Ascending aorta (tissue), 2 donors: Measurements from ENCODE around the gene EVC2. TPM values are rescaled to one million over a fixed set of nuclear protein-coding genes. Genes with fewer than 3 reads are reported as not detected.

ENCODE experiments used
- DNase-seq, 2 donors: peaks; one replicate each; pipeline ENCODE4 v3.0.0-alpha.2; 2019; ENCODE audit warnings: low spot score in 2 of 2
- H3K27ac ChIP-seq, 2 donors: fragments of 200-600 bp; sonication (generic); one replicate each; pipeline ENCODE4 v1.5.1; 2016 to 2017; ENCODE audit warnings: mild to moderate bottlenecking in 1 of 2
- H3K27me3 ChIP-seq: fragments of 200-600 bp; sonication (generic); one replicate; pipeline ENCODE4 v1.5.1; 2017
- H3K36me3 ChIP-seq, 2 donors: fragments of 200-600 bp; sonication (generic); one replicate each; pipeline ENCODE4 v1.5.1; 2016
- H3K4me1 ChIP-seq, 2 donors: fragments of 200-600 bp; sonication (generic); one replicate each; pipeline ENCODE4 v1.5.1; 2016 to 2017; ENCODE audit warnings: mild to moderate bottlenecking in 1 of 2
- H3K4me3 ChIP-seq, 2 donors: fragments of 200-600 bp; sonication (generic); one replicate each; pipeline ENCODE4 v1.5.1; 2016 to 2017; ENCODE audit warnings: mild to moderate bottlenecking in 1 of 2
- H3K9me3 ChIP-seq, 2 donors: fragments of 200-600 bp; sonication (generic); one replicate each; pipeline ENCODE4 v1.5.1; 2016
- CTCF ChIP-seq, 3 experiments: fragments of 200-600 bp in 2 of 3; fragments of 450-650 bp in 1 of 3; sonication (generic) in 2 of 3; IDR thresholded peaks; one replicate each; pipeline ENCODE4 v1.5.1; 2016 to 2019; ENCODE audit warnings: antibody characterized with exemption in 3 of 3, mild to moderate bottlenecking in 1 of 3, moderate library complexity in 1 of 3
- intact Hi-C: fragments of 100-400 bp; cut with DNase I; formaldehyde crosslinking; loops from one replicate; pipeline ENCODE4 v1.15.1; 2023
- total RNA-seq: library from RNA; depleted of rRNA; stranded (reverse); fragments of >200 nt; gene quantifications from one replicate; pipeline ENCODE4 v1.1.0, GENCODE V29; 2016

EVC2 gene
- total RNA-seq, 1 donor from 2014 or later: 5.7 TPM

- intact Hi-C loops: no loop called here
- no peak for TF ChIP-seq CTCF (IDR thresholded peaks at IDR 0.05)
- H3K4me1 ChIP-seq: no peaks in the 10 kb centered on the region
- H3K9me3 ChIP-seq: no peaks in the 10 kb centered on the region
- H3K27ac ChIP-seq: no peak overlapping the region
- H3K27me3 ChIP-seq: no peaks in the 10 kb centered on the region
- H3K36me3 ChIP-seq: no peaks in the 10 kb centered on the region
- no peak for DNase-seq
- no peak overlapping the region for H3K4me3 ChIP-seq
Measured at GRCh38 chr4:5517372-5517771, 191.0 kb downstream of the EVC2 start.

GRCh38 chr4:5515646-5516045 is 192.7 kb downstream of the EVC2 start:
- H3K36me3 ChIP-seq: no peaks in the 10 kb centered on the region
- intact Hi-C loops: no loop called here
- TF ChIP-seq CTCF (IDR thresholded peaks at IDR 0.05): no peak

More at GRCh38 chr4:5515646-5516045, 192.7 kb downstream of the EVC2 start:
- Histone ChIP-seq H3K4me3 (no peak overlapping the region), H3K4me1 (no peaks in the 10 kb centered on the region), H3K27ac (no peak overlapping the region), H3K27me3 (no peaks in the 10 kb centered on the region), H3K9me3 (no peaks in the 10 kb centered on the region)
- no peak for DNase-seq

Other genes with a start within 250 kb of the EVC2 start
- gene EVC, start 2.6 kb upstream of the EVC2 start, total RNA-seq: 39.3 TPM
- gene CRMP1, start 184.5 kb upstream of the EVC2 start, total RNA-seq: 1.9 TPM